ENCODE data around the gene KCNK7. TPM values are rescaled to one million over a fixed set of nuclear protein-coding genes. Genes with fewer than 3 reads are reported as not detected.
A peak's percentile ranks its signal among the peaks of the same experiment; 100 is the strongest.

The KCNK7 gene
- total RNA-seq, 4 donors from 2014 or later, result 1.5 to 3.5 (median 2.5) TPM; not detected in 1

GRCh38 chr11:65562020-65562419, 33.6 kb downstream of the KCNK7 start:
- Histone ChIP-seq H3K27ac (no peak overlapping the region), H3K27me3 (no peaks in the 10 kb centered on the region), H3K4me1 (peaks cover 5 to 48% (median 10%) of the 10 kb centered on the region in 4 donors), H3K9me3 (no peaks in the 10 kb centered on the region), H3K36me3 (no peaks in the 10 kb centered on the region), H3K4me3 (no peak overlapping the region)
- TF ChIP-seq POLR2A (IDR thresholded peaks at IDR 0.05), result no peak
- TF ChIP-seq CTCF (IDR thresholded peaks at IDR 0.05), result no peak
- no peak for DNase-seq

GRCh38 chr11:65560555-65561418, 34.8 kb downstream of the KCNK7 start:
- peak overlapping the region in 3 of 4 donors; percentile 25 to 89 (median 56) for H3K27ac ChIP-seq
- no peaks in the 10 kb centered on the region for H3K27me3 ChIP-seq
- H3K4me3 ChIP-seq, result no peak overlapping the region
- DNase-seq, result no peak
- no peaks in the 10 kb centered on the region for H3K36me3 ChIP-seq
- no peaks in the 10 kb centered on the region for H3K9me3 ChIP-seq
- H3K4me1 ChIP-seq, result peaks cover 5 to 51% (median 8%) of the 10 kb centered on the region in 4 donors
- no peak for TF ChIP-seq POLR2A (IDR thresholded peaks at IDR 0.05)
- TF ChIP-seq CTCF (IDR thresholded peaks at IDR 0.05), result no peak

- DNase-seq, result peak in 1 of 3 donors; percentile 52
These were observed 35.6 kb downstream of the KCNK7 start for GRCh38 chr11:65559951-65560537.

GRCh38 chr11:65559535-65559934, 36.1 kb downstream of the KCNK7 start:
- no peak for DNase-seq
- no peaks in the 10 kb centered on the region for H3K9me3 ChIP-seq
- H3K27me3 ChIP-seq, result no peaks in the 10 kb centered on the region
- H3K36me3 ChIP-seq, result no peaks in the 10 kb centered on the region
- TF ChIP-seq POLR2A (IDR thresholded peaks at IDR 0.05) (no peak), CTCF (IDR thresholded peaks at IDR 0.05) (no peak)
- peak overlapping the region; percentile 87 to 90 (median 88) for H3K27ac ChIP-seq
- peaks cover 5 to 63% (median 8%) of the 10 kb centered on the region in 4 donors for H3K4me1 ChIP-seq
- no peak overlapping the region for H3K4me3 ChIP-seq

More at GRCh38 chr11:65559951-65560537, 35.6 kb downstream of the KCNK7 start:
- H3K27ac ChIP-seq, result peak overlapping the region; percentile 56 to 90 (median 88)
- no peaks in the 10 kb centered on the region for H3K9me3 ChIP-seq
- TF ChIP-seq POLR2A (IDR thresholded peaks at IDR 0.05), result no peak
- TF ChIP-seq CTCF (IDR thresholded peaks at IDR 0.05), result no peak
- H3K27me3 ChIP-seq, result no peaks in the 10 kb centered on the region
- H3K36me3 ChIP-seq, result no peaks in the 10 kb centered on the region
- peaks cover 5 to 58% (median 8%) of the 10 kb centered on the region in 4 donors for H3K4me1 ChIP-seq
- H3K4me3 ChIP-seq, result no peak overlapping the region

GRCh38 chr11:65558930-65559509, 36.6 kb downstream of the KCNK7 start:
- Histone ChIP-seq H3K27ac (peak overlapping the region; percentile 87 to 90 (median 88)), H3K4me3 (peak overlapping the region; percentile 48 to 74 (median 62)), H3K36me3 (no peaks in the 10 kb centered on the region), H3K27me3 (no peaks in the 10 kb centered on the region), H3K9me3 (no peaks in the 10 kb centered on the region), H3K4me1 (peaks cover 5 to 64% (median 8%) of the 10 kb centered on the region in 4 donors)
- no peak for TF ChIP-seq POLR2A (IDR thresholded peaks at IDR 0.05)
- no peak for TF ChIP-seq CTCF (IDR thresholded peaks at IDR 0.05)
- DNase-seq, result no peak

Measured in Peyer's patch (tissue), 4 donors.